Measurements from ENCODE around the gene EMSY. TPM values are rescaled to one million over a fixed set of nuclear protein-coding genes. Genes with fewer than 3 reads are reported as not detected.
A peak's percentile ranks its signal among the peaks of the same experiment; 100 is the strongest.
"Not testable (repeated sequence)": the region's sequence is repeated elsewhere in the genome, so short reads cannot be mapped to it uniquely, and the experiment has no call there.

Gene EMSY, protein sequence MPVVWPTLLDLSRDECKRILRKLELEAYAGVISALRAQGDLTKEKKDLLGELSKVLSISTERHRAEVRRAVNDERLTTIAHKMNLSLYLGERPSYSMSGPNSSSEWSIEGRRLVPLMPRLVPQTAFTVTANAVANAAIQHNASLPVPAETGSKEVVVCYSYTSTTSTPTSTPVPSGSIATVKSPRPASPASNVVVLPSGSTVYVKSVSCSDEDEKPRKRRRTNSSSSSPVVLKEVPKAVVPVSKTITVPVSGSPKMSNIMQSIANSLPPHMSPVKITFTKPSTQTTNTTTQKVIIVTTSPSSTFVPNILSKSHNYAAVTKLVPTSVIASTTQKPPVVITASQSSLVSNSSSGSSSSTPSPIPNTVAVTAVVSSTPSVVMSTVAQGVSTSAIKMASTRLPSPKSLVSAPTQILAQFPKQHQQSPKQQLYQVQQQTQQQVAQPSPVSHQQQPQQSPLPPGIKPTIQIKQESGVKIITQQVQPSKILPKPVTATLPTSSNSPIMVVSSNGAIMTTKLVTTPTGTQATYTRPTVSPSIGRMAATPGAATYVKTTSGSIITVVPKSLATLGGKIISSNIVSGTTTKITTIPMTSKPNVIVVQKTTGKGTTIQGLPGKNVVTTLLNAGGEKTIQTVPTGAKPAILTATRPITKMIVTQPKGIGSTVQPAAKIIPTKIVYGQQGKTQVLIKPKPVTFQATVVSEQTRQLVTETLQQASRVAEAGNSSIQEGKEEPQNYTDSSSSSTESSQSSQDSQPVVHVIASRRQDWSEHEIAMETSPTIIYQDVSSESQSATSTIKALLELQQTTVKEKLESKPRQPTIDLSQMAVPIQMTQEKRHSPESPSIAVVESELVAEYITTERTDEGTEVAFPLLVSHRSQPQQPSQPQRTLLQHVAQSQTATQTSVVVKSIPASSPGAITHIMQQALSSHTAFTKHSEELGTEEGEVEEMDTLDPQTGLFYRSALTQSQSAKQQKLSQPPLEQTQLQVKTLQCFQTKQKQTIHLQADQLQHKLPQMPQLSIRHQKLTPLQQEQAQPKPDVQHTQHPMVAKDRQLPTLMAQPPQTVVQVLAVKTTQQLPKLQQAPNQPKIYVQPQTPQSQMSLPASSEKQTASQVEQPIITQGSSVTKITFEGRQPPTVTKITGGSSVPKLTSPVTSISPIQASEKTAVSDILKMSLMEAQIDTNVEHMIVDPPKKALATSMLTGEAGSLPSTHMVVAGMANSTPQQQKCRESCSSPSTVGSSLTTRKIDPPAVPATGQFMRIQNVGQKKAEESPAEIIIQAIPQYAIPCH (N-terminal part only)
- total RNA-seq, result 20.2 TPM
- long read RNA-seq, partial matches to known transcripts, result 0 of 6 reads
- long read RNA-seq, other reads (novel, unspliced or antisense), result 5 of 6 reads

DNA sequence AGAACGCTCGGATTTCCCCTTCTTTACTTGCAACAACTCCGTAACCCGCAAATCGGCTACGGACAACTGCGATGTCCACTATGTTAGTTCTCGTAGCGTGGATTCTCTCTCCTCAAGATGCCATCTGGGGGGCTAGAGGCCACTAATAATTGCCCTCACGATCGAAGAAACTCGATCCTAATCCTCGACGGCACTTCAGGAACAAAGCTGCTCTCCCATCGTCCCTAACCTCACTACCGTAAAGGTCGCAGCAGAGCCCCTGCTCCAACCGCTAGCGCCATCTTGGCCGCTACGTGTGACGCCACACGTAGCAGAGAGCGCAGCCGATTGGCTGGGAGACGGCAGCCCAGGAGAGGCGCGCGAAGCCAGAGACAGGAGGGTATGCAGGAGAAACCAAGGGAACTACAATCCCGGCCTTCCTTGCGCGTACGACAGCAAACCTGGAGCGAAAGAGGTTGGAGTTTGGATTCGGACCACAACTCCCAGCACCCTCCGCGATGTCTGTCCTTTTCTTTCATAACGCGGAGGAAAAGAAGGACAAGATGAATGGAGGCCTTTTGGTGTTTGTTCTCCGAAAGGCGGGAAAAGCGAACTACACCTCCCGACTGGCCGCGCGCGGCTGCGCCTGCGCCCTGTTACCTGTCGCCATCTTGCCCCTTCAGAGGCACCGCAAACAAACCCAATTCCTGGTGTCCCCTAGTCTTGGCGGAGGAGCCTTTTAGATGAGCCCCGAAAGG, at the start of gene EMSY:
Gene EMSY, plus strand, starts transcription at position 635 of the 737 bp plus-strand sequence. CDS start 1,921 bp downstream, outside the sequence.
- intact Hi-C loops (cut with micrococcal nuclease), result no loop called here
- DNase-seq, result peak; percentile 96
- peak; percentile 96 for ATAC-seq

DNA sequence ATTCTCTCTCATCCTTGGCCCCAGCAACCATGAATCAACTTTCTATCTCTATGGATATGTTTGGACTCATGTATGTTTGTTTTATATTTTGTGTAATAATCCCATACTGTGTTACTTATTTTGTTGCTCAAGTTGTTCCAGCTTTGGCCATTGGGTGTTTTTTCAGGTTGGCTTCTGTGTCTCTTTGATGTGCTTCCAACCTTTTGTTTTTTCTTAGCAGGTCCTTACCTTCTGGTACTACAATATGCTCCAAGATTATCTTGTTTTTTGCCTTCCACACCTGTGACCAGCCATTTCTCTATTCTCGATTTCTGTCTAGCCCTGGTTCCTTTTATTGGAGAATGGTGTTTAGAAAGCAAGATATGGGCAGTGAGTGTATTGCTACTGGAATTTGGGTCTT, 49.5 kb upstream of the EMSY start:
- ATAC-seq, result no peak
- intact Hi-C loops (cut with micrococcal nuclease), result no loop called here
- DNase-seq, result no peak

DNA sequence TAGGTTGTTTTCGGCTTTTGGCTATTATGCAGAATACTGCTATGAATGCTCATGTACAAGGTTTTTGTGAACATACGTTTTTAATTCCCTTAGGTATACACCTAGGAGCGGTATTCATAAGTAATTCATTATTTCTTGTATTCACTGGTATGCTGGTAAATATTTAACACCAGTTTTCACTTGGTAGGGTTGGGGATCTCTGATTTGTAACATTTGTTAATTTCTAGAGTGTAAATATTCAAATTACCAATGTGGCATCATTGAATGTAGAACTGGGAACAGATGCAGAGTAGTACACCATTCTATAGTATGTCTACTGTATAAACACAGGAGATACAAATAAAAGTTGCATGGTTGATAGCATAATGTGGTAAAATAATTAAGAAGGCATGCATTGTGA, 47.4 kb upstream of the EMSY start:
- intact Hi-C loops (cut with micrococcal nuclease), result no loop called here
- DNase-seq (no peak), ATAC-seq (no peak)

DNA sequence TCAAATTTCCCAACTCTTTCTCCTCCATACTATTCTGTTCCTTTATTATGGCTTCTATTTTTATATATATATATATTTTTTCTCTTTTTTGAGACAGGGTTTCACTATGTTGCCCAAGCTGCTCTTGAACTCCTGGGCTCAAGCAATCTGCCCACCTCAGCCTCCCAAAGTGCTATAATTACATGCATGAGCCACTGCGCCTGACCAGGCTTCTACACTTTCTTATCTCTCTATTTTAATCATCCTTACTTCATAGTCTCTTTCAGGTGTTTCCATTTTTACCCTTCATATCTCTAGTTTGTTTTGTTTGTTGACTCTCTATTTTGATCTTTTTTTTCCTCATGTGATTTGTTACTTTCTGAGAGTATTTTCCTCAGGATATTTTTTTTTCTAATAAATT, 43.9 kb upstream of the EMSY start:
- peak; percentile 29 for ATAC-seq
- DNase-seq, result no peak
- intact Hi-C loops (cut with micrococcal nuclease), result no loop called here

DNA sequence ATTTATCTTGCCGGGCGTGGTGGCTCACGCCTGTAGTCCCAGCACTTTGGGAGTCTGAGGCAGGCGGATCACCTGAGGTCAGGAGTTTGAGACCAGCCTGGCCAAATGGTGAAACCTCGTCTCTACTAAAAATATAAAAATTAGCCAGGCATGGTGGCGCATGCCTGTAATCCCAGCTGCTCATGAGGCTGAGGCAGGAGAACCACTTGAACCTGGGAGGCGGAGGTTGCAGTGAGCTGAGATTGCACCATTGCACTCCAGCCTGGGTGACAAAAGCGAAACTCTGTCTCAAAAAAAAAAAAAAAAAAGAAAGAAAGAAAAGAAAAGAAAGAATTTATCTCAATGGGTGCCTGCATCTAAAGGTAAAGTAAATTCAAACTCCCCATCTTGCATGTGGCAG, 43.3 kb upstream of the EMSY start:
- DNase-seq; intact Hi-C loops (cut with micrococcal nuclease); ATAC-seq: not testable (repeated sequence)

DNA sequence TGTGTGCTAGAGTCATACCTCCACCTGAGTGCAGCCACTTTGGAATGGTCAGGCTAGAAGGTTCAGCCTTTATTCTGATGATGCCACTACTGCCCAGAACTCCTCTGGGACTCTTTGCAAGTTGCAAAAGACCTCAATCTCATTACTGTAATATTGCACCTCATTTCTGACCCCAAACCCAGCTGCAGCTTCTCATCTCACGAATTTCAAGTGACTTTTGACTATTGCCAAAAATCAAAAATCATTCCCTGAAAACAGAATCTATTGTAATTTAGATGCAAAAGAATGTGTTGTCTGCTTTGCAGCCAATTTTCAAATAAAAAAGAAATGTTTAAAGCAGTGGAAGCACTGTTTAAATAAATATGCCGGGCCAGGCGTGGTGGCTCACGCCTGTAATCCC, 38.5 kb upstream of the EMSY start:
- ATAC-seq (no peak), DNase-seq (no peak)
- intact Hi-C loops (cut with micrococcal nuclease), result no loop called here

DNA sequence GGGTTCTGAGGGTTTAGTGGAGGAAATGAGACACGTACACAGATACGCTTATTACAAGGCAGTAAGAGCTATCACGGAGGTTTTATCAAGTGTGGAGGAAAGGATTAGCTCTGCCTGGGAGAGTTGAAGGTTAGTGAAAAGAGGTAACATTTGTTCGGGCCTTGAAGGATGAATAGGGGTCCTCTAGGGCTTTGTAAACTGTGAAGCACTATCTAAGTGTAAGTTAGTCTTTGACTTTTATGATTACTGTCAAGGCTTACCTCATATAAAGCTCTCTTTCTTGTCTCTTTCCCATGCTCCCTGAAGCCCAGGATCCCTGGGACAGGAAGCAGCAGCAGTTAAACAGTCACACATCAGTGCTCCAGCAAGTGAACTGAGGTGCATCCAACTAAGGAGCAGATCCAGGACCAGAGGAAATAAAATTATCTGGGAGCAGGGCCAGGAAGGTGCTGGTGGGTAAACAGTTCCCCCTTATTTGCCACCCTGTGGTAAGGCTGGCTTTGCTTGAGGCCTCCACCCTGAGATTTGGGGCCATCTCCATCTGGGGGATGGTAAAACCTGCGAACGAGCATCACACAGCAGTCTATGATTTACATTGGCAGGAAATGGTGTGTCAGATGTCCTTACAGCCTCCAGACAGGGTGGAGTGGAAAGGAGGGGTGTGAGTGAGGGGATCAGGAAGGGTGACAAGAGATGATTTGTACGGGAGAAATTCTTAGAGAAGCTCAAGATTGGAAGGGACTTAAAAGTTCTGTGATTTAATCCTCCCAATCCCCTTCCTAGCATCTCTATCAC, 36.5 kb upstream of the EMSY start:
- intact Hi-C loops (cut with micrococcal nuclease), result no loop called here
- DNase-seq (no peak), ATAC-seq (no peak)

DNA sequence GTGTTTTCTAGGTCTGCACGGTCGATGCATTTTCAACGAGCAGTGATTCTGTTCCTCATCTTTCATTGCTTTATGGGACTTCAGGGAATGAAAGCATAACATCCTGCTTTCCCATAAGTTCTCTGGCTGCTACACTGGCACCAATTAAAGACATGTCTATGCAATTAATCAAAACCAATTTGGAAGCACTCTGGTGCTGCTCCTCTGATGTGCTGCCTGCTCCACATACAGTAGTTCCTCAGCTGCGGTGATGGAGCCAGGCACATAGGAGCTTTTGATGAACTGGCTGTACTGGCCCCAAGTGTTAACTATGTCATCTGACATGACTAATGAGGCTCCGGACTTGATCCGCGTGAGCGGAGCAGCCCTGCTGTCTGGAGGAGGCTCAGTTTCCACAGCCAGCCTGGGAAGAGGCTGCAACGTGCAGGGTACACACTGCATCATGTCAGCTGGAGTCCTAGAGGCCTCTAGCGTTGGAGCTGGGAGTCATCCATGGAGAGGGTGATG, 33.9 kb upstream of the EMSY start:
- intact Hi-C loops (cut with micrococcal nuclease), result no loop called here
- ATAC-seq (no peak), DNase-seq (no peak)

DNA sequence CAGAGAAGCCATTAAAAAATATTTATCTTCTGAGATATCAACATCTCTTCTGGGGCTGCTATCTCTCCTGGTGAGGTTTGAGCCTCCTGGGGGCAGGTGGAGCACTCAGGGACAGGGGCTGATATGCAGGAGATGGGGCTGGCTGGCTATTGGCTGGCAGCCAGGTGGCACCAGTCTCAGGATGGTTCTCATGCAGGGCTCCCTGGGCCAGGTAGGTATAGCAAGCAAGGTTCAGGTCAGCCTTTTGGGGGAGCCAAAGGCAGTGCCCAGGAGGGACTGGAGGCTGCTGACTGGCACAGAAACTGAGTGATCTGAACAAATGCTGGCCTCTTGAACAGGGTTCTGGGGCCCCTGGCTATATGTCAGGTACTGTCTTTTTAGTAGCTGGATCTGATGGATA, 29.7 kb upstream of the EMSY start:
- DNase-seq, result no peak
- no peak for ATAC-seq
- intact Hi-C loops (cut with micrococcal nuclease), result no loop called here

DNA sequence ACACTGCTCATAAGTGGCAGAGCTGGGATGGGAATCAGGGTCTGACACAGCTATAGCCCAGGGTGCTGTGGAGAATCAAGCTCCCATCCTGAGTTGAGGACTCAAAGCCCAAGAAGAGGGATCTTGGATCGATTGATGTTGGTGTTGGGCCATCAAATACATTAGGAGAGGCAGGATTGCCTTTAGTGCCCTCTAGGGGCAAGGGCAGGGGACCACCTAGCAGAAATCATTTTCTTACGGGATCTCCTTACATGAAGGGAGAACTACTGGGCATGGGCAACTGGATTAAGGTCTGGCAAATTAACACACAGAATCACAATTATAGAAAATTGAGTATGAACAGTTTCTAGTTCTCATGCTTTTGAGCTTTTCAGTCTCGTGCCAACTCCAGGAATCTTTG, 24.9 kb upstream of the EMSY start:
- no peak for ATAC-seq
- no peak for DNase-seq
- intact Hi-C loops (cut with micrococcal nuclease), result no loop called here

DNA sequence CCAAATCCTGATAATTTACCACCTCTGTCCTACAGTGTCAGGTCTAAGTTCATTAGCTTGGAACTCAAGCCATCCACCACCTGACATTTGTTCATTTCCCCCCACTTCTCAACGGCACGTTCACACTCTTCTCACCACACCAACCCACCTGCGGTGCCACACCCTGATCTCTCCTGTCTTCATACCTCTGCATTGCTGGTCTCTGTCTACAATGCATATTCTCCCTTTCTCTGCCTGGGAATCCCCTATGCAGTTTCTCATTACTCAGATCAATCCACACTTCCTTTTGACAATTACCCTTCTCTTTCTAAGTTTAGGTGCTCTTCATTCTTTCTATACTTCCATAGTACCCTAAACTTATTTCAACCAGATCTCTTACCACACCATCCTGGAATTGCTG, 20.4 kb upstream of the EMSY start:
- DNase-seq (no peak), ATAC-seq (no peak)
- intact Hi-C loops (cut with micrococcal nuclease), result no loop called here

DNA sequence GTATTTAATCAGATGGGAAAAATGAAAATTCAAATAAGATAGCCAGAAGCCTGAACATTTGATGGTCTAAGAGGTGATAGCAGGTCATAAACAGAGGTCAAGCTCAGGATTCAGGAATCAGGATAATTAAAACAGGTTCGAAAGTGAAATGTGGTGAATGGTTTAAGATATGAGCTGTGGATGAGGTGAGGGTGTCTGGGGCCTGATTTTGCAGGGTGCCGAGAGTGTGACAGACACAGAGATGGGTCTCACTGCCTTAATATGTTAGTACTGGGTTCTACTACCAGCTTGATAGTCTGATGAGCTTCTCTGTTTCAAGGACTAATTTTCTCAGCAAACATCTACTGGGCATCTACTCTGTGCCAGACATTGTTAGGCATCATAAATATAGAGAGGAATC, 19.9 kb upstream of the EMSY start:
- intact Hi-C loops (cut with micrococcal nuclease), result no loop called here
- ATAC-seq (no peak), DNase-seq (no peak)

DNA sequence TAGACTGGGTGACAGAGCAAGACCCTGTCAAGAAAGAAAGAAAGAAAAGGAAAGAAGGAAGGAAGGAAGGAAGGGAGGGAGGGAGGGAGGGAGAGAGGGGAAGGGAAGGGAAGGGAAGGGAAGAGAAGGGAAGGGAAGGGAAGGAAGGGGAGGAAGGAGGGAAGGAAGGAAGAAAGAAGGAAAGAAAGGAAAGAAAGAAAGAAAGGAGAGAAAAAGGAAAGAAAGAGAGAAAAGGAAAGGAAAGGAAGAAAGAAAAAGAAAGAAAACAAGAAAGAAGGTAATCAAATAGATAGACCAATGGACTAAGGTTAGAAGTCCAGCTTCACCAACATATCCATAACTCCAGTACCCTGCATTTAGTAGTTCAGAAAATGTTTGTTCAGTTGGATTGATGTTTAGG, 18.2 kb upstream of the EMSY start:
- DNase-seq (no peak), ATAC-seq (no peak)
- intact Hi-C loops (cut with micrococcal nuclease), result no loop called here

DNA sequence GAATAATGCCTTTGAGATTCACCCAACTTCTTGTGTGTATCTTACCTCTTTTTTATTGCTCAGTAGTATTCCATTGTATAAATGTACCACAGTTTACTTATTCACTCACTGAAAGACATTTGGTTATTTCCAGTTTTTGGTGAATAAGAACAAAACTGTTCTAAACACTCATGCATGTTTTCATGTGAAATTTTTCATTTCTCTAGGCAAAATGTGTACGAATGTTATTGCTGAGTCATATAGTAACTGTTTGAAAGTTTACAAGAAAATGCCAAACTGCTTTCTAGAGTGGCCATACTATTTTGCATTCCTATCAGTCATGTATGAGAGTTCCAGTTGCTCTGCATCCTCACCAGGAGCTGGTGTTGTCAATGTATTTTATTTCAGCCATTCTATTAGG, 8.8 kb upstream of the EMSY start:
- no peak for ATAC-seq
- no peak for DNase-seq
- intact Hi-C loops (cut with micrococcal nuclease), result no loop called here

DNA sequence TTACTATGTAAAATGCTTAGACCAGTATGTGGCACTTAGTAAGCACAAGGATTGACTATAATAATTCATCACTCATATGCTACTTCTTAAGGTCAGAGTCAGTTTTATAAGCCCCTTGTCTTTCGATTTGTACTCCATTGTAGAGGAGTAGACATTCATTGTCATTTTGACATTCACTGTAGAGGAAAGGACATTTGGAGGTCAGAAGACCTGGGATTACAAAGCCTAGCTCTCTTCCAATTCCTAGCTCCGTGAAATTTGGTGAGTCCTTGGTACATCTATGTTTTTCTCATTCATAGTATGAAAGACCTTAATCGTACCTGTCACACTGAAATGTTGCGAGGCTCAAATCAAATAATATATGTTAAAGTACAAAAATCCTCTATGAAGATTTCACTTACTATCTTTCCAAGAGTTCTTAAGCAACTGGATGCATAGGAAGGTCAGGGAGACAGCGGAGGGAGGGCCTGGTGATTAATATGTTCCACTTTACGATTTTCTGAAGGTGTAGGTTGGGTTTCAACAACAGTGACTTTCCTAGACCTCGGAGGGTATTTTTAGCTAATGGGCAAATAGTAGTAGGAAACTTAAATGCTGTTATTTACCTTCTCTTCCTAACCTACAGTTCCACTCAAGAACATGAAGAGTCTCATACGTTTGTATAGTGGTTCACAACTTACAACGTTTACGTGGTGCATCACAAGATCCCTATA, 1.4 kb upstream of the EMSY start:
- intact Hi-C loops (cut with micrococcal nuclease), result no loop called here
- ATAC-seq (no peak), DNase-seq (no peak)

DNA sequence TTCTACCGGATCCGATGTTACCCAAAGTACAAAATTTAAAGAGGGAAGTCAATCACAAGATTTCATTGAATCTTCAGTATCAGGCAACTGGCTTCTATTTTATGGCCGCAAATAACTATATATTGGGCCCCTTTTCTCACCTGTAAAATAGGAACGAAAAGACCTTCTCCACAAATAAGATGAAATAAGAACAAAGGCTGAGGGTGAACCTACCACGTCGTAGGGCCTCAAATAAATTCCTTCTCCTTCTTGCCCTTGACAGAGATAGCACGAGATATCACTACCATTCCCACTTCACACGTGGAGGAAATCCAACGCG, 794 bp upstream of the EMSY start:
- intact Hi-C loops (cut with micrococcal nuclease), result no loop called here
- ATAC-seq, result no peak

More for the DNA sequence above, 794 bp upstream of the EMSY start:
- DNase-seq, result no peak
